ENCODE results near the gene MRPS21. TPM values are rescaled to one million over a fixed set of nuclear protein-coding genes. Genes with fewer than 3 reads are reported as not detected.

The MRPS21 gene
- total and polyA plus RNA-seq, 9 of the 15 experiments (the other 6 are each of a cell fraction or from before 2014, with no cell fraction given), result 119 to 407 (median 149) TPM

- TF ChIP-seq CREB3L1 (IDR thresholded peaks at IDR 0.05; ENCODE audit: borderline replicate concordance, low read depth) (peak; percentile 76), KLF1 (tag; IDR thresholded peaks at IDR 0.05) (peak; percentile 70; the same call in 1 of the 2 replicates), LCOR (CRISPR knock-in tag; IDR thresholded peaks at IDR 0.05) (peak; percentile 84; the same call in 1 of the 2 replicates), EP400 (IDR thresholded peaks at IDR 0.05) (peak; percentile 83), TAF1 (IDR thresholded peaks at IDR 0.05; ENCODE audit: control insufficient read depth, extremely low read depth, insufficient read depth, low read length, severe bottlenecking) (peak; percentile 46), ZNF583 (CRISPR knock-in tag; IDR thresholded peaks at IDR 0.05) (no peak), ZNF79 (CRISPR knock-in tag; IDR thresholded peaks at IDR 0.05; ENCODE audit: low read depth) (no peak), MBD1 (CRISPR knock-in tag; IDR thresholded peaks at IDR 0.05) (no peak), NFIC (IDR thresholded peaks at IDR 0.05) (no peak), RCOR1 (IDR thresholded peaks at IDR 0.05; ENCODE audit: borderline replicate concordance in 1 of 2, low read depth in 2 of 2, low read length in 2 of 2) (peak in 1 of 2 experiments; percentile 68; a peak in 2 of 4 replicates), SNIP1 (IDR thresholded peaks at IDR 0.05; ENCODE audit: low read depth) (no peak), CBX3 (IDR thresholded peaks at IDR 0.05; ENCODE audit: borderline replicate concordance in 1 of 2, low read length in 2 of 2) (no peak), CBX1 (IDR thresholded peaks at IDR 0.05; ENCODE audit: low read depth) (no peak), NONO (IDR thresholded peaks at IDR 0.05; ENCODE audit: low read depth in 2 of 2, low read length in 1 of 2) (no peak), STAT5A (IDR thresholded peaks at IDR 0.05; ENCODE audit: borderline replicate concordance, low read length) (no peak), SRSF1 (IDR thresholded peaks at IDR 0.05; ENCODE audit: low read depth, low read length) (no peak), CEBPB (tag; IDR thresholded peaks at IDR 0.05) (no peak), GABPB2 (CRISPR knock-in tag; conservative IDR thresholded peaks at IDR 0.05) (no peak), ETV1 (tag; conservative IDR thresholded peaks at IDR 0.05; ENCODE audit: low read depth) (peak; percentile 71), ZNF408 (CRISPR knock-in tag; IDR thresholded peaks at IDR 0.05; ENCODE audit: low read depth) (no peak), WHSC1 (IDR thresholded peaks at IDR 0.05; ENCODE audit: low read length) (no peak), MYNN (IDR thresholded peaks at IDR 0.05) (no peak), MYNN (CRISPR knock-in tag; IDR thresholded peaks at IDR 0.05) (no peak), CHAMP1 (IDR thresholded peaks at IDR 0.05) (no peak), TRIM24 (IDR thresholded peaks at IDR 0.05) (peak in 1 of 2 experiments; percentile 59; a peak in 2 of 4 replicates)
These were observed 24.8 kb upstream of the MRPS21 start, which contains the start of gene APH1A (continued) for GRCh38 chr1:150268705-150269403.

Measured in K562 (cell line).